SU-DHL-6 (cell line): ENCODE measurements around the gene EEF2KMT.
"Not testable (repeated sequence)": the region's sequence is repeated elsewhere in the genome, so short reads cannot be mapped to it uniquely, and the experiment has no call there.

Experiments
- CTCF ChIP-seq: fragments of 200-600 bp; sonication (generic); IDR thresholded peaks from one replicate; pipeline ENCODE4 v1.5.1; 2017; ENCODE audit warnings: antibody characterized with exemption, mild to moderate bottlenecking, low read length, moderate library complexity; ENCODE audit not compliant: insufficient read depth, poor library complexity, severe bottlenecking
- EZH2phosphoT487 ChIP-seq: fragments of 200-600 bp; sonication (generic), shearing (Covaris generic); conservative IDR thresholded peaks from 2 replicates; pipeline ENCODE4 v1.6.1; 2018; ENCODE audit warnings: mild to moderate bottlenecking, antibody characterized with exemption, low read length, moderate library complexity, mixed read lengths

- not testable (repeated sequence) for TF ChIP-seq CTCF, EZH2phosphoT487
Observed at GRCh38 chr16:5099174-5099573, 1.6 kb upstream of the EEF2KMT start.
